Measurements from ENCODE around the gene MAP2.

Gene MAP2

DNA sequence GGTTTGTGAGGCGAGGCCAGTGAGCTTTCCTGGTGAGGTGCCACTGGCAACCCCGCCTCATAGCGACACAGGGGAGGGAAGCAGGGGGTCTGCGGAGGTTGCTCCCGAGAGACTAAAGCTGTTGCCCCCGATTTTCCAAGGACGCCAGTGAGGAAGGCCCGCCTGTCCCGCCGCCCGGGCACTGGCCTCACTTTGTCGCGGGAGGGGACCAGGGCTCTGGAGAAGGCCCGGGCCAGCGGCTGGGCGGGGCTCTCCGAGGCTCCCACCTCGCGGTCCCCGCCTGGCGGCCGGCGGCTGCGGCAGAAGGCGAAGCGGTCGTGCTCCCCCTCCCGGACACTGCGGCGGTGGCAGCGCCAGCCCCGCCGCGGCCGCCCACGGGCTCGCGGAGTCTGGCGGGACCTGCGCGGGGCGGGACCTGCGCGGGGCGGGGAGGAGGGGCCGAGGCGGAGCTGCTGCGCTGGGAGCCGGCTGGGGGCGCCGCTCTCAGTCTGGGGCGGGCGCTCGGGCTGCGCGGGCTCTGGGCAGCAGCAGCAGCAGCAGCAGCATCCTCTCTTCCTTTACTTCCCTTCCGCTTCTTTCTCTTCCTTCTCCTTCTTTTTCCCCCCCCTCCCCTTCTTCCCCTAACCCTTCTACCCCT, at the start of gene MAP2:
MAP2 (plus strand) TSS at position 486 of the 637 bp plus-strand sequence. CDS start 229,124 bp downstream, outside the sequence.
- DNase-seq, result peak; percentile 77

DNA sequence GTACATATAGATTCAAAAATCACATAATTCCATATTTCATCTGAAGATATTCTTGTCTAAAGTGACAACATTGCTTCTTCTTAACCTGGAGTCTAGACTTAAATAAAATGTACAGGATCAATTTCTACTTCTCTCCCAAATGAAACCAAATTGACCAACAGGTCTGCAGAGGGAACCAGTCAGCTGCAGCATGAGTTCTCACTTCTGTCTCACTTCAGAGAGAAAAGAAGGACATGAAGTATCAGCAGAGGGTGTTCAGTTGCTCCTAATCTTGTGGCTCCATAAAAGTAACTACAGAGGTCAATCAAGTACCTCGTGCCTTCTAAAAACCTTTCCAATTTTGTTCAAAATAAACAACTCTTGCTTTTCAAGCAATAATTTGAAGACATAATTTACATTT, 47.2 kb upstream of the MAP2 start:
- DNase-seq, result no peak

DNA sequence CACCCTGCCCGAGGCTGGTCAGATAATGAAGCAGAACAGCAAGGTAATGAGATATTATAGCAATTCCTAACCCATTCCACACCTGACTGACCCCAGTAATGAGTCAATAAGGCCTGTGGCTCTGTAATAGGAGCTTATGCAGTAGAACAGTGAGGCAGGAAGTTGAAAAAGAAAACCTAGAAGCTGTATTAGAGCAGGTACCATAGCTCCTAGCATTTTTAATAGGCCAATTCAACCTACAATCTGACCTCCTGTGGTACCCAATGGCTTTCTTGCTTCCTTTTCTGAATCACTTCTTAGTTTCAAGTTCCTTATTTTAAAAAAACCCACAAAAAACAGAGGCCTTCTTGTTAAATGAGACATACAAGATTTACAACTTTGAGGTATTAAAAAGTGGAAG, 43.6 kb upstream of the MAP2 start:
- peak; percentile 28 for DNase-seq

DNA sequence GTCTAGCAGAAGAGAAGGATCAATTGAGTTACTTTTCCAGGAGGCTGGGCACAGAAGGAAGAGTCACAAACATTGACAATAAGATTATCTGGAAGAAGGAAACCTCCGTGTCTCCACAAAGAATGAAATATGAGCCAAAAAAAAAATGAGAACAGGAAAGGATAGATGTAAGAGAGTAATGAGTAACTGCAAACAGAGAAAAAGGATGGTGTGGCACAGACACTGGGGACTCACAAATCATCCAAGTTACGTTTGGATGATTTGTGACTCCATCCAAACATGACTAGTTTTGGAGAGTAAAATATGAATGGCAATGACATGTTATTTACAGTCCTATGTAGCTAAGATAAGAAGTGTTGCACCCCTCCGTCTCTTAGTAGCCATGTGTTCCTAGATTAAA, 42.8 kb upstream of the MAP2 start:
- no peak for DNase-seq

DNA sequence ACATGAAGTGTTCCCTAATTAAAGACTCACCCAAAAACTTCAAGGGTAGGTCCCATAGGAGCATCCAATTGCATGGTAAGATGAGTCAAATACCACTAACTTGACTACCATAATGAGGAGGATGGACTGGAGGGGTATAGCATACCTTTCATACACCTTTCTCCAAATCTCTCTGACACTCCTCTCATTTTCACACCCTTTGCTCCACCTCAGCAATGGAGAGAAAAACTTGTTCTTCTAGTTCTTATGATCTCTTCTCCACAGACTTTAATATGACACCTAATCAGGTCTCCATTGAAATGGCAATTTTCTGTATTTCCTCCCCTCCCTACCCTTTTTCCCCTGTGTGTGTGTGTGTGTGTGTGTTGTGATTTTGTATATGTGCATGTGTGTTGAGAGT, 41.1 kb upstream of the MAP2 start:
- DNase-seq, result no peak

DNA sequence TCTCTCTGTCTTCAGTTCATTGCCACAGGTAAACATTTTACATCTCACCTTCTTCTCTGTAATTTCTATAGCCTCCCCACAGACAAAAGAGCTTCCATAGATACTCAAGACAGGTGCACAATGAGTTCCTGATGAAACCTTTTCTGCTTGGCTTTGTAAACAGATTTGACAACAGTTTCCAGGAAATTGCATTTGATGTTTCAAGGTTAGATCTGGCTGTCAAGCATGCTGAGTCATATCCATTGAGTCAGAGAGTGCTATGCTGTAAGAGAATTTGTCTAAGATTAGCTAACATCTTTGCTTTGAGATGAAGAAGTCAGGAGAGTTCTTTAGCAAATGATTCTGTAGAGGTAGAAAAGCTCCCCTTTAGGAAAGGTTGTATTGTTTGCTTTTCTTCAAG, 40.6 kb upstream of the MAP2 start:
- DNase-seq, result no peak

- DNase-seq, result no peak
Measured at GRCh38 chr2:209387389-209387788, 36.5 kb upstream of the MAP2 start.

DNA sequence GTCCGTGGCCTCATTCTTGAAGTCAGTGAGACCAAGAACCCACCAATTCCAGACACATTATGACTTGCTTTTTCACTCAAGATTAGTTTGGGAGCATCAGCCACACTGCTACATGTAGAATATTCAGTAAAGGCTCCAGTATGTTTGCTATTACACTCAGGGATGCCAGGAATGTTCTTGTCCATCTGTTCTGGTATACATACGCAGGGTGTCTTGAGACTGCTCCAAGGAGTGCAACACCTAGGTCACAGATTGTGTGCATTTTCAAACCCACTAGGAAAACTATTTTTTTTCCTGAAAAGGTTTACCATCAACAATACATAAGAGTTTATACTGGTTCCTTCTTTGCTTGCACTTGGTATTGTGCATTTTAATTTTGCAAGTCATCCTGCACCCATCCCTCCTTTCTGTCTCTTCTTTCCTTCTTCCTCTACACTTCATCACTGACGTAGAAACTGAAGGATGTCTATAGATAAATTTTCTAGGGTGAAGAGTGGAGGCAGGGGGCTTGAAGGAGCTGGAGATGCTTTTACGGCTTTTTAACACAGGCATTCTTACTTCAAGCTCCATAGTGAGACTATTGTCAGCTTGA, 35.3 kb upstream of the MAP2 start:
- DNase-seq, result no peak

DNA sequence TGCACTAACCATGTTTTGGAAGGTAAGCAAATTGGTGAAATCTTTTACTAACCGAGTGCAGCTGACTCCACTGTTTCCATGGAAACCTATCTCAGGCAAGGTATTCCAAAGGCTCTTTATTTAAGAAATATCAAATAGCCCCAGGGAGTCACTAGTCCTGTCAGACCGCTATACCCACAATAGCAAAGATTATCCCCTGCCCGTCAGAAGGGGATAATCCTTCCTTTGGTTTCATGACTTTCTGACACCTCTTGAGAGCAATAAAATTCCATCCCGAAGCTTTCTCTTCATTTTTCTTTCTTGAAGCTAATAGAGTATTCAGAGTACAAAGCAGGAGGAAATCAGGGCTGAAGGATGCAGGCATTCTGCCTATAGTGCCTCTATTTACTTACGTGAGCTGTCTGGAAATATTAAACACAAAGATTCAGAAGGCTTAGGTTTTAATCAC, 34.7 kb upstream of the MAP2 start:
- no peak for DNase-seq

- DNase-seq, result no peak
Measured at GRCh38 chr2:209390839-209391238, 33.0 kb upstream of the MAP2 start.

DNA sequence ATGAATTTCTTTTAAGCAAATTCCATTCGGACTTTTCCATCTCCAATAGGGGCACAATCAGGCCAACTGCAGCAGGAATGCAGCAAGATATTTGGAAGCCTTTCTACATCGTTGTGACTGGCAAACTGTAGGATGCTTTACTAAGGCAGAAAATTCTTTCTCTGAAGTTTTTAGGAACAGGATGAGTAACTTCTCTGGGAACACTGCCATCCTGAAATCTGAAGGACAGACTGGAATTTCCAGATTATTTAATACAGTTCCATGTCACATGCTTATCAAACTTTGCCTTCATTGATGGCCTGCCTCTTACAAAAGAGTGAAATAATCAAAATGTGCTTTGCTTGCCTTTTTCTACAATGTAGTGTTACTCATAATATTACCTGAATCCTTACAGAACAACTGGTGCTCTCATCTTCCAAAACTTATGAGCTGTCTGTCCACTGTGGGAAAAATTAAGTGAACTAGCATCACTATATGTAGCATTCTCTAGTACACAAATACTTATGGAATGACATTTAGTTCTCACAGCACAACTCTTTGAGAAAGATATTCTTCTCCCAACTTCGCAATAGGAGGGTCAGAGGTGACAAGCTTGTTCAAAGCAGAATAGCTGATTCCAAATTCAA, 32.0 kb upstream of the MAP2 start:
- DNase-seq, result no peak

DNA sequence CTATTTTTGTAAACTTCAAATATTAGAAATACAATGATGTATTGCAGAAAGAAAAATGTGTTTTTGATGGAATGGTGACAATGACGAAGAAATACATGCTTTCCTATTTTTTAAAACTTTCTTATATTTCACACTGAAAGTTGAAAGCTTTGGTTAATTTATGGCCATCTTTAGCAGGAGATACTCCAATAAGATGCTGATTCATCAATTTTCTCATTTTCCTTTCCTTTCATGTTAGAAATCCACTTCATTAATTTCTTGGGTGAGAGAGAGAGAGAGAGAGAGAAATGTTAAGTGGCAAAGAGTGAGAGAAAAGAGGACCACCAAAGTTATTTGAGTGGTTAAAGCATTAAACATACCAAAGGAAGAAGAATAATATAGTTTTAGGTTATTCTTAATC, 28.6 kb upstream of the MAP2 start:
- no peak for DNase-seq

- DNase-seq, result no peak
Measured at GRCh38 chr2:209395652-209396051, 28.2 kb upstream of the MAP2 start.

DNA sequence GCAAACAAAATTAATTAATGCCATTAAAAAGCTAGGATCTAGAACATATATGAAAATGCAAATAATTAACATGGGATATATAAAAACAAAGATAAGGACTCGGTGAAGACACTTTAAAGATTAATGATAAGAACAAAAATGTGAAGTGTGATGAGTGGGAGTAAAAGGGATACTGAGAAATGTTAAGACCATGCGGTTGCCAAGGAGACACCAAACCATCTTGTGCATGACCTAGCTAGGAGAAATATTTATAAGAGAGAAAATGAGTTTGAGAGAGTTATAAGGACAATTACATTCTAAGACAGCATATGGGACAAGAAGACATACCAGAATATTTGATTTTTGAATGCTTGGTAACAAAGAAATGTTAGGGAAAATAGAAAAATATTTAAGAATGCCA, 25.4 kb upstream of the MAP2 start:
- no peak for DNase-seq

DNA sequence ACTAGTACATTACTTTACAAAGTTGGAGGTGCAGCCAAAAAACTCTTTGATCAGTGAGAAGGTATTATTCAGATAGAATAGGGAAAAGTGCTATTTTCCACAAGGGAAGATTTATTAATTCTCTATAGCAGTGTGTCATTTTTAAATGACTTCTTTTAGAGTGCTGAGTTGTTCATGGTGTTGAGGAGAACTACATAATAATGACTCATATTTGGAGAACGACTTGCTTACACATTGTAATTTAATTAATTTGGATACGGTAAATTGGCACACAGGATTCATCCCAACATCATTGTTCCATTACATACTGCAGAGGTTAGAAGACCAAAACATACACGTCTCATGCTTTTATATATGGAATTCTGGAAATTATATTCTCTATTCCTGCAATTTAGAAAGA, 22.1 kb upstream of the MAP2 start:
- DNase-seq, result no peak

DNA sequence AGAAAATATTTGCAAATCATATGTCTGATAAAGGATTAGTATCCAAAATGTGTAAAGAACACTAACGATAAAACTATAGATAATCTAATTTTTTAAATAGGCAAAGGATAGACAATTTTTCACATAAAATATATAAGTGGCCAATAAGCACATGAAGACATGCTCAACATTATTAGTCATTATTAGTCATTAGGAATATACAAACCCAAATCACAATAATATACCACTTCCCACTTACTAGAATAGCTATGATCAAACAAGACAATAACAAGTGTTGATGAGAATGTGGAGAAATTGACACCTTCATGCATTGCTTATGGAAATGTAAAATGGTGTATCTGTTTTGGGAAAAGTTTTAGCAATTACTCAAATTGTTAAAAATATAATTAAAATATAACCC, 12.6 kb upstream of the MAP2 start:
- no peak for DNase-seq

DNA sequence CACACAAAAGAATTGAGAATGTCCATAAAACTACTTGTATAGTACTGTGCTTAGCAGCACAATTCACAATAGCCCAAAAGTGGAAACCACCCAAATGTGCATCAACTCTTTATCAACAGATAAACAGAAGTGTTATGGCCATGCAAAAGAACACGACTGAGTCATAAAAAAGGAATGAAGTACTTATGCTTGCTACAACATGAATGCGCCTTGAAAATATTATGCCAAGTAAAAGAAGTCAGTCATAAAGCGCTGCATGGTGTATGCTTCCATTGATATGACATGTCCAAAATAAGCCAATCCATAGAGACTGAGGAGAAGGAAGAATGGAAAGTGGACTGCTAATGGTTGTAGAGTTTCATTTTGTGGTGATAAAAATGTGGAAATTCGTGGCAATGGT, 12.1 kb upstream of the MAP2 start:
- DNase-seq, result no peak

DNA sequence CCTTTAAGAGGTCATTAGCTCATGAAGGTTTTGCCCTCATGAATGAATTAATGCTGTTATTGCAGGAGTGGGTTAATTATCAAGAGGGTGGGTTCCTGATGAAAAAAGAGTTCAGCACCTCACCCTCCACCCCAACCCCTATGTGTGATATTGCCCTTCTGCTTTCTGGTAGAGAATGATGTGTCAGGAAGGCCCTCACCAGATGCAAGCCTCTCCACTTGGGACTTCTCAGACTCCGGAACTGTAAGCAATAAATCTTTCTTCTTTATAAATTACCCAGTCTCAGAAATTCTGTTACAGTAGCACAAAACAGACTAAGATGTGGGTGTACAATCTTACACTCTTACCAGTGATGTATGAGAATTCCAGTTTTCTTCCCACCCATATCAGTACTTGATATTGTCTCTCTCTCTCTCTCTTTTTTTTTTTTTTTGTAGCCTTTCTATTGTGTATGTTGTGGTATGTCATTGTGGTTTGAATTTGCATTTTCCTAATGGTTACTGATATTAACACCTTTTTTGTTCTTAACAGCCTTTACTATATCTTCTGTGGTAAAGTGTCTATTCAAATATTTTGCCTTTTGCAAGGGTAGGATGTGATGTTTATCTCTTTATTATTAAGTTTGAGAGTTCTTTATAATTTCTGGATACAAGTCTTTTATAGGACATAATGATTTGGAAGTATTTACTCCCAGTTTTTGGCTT, 10.4 kb upstream of the MAP2 start:
- DNase-seq, result no peak

- DNase-seq, result no peak
Measured at GRCh38 chr2:209416913-209417312, 6.9 kb upstream of the MAP2 start.

- no peak for DNase-seq
Measured at GRCh38 chr2:209422191-209422754, 1.6 kb upstream of the MAP2 start.

- DNase-seq, result peak; percentile 83
Measured at GRCh38 chr2:209424199-209424701, 403 bp downstream of the MAP2 start.

DNA sequence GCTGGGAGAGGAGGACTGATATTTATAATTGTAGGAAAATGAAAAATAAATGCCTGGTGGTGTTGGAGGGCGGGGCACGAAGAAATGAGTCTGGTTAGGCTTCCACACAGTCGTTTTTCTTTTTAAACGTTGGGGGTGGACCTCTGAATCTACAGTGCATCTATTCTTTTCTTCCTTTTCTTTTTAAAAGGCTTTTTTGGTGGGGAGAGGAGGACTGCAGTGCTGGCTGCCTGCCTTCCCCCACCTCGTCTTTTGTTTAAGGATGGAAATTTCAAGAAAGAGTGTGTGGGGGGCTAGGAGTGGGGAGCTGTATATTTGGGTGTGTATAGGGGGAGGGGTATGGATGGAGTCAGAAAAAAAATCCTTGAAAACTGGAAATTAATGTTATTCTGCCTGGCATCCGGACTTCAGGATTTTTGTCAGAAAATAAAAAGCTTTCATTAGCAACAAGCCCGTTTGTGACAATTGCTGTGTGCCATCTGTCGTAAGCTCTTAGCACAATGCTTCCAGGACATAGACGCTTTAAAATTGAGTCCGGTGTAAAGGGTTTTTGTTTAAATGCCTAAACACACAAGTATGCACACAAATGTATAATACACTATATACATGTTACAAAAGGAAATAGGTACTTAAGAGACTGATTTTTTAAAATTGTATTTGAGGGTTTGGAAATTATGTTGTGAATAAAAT, 1.1 kb downstream of the MAP2 start:
- DNase-seq, result no peak

Data from NCI-H526 treated with DMSO at 0.1 percent for 48 hours (cell line).